GM18868 (cell line): ENCODE results near the gene NUPR2.
"Not testable (repeated sequence)": the region's sequence is repeated elsewhere in the genome, so short reads cannot be mapped to it uniquely, and the experiment has no call there.

Experiments used
- ATAC-seq: cut with Tn5 transposase; IDR thresholded peaks from one replicate; pipeline ENCODE4 v1.9.1; 2021; ENCODE audit warnings: mild to moderate bottlenecking, moderate library complexity; ENCODE audit not compliant: unreplicated experiment

The NUPR2 gene

DNA sequence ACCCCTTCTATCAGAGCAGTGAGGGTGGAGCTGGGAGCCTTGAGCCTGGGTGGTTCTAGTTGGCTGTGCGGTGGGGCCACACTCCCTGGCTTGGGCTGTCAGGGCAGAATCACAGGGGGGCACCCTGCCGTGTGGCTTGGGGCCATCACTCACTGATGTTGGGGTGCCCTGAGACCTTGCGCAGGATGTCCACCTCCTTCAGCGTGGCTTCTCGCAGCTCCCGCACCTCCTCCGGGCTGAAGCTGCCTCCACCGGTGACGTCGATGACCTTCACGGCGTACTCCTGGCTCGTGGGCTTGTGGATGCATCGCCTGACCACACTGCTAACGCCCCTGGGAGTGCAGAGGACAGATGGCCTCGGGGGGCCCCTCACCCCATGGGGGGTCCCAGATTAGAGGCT, 28.8 kb downstream of the NUPR2 start:
- no peak for ATAC-seq

DNA sequence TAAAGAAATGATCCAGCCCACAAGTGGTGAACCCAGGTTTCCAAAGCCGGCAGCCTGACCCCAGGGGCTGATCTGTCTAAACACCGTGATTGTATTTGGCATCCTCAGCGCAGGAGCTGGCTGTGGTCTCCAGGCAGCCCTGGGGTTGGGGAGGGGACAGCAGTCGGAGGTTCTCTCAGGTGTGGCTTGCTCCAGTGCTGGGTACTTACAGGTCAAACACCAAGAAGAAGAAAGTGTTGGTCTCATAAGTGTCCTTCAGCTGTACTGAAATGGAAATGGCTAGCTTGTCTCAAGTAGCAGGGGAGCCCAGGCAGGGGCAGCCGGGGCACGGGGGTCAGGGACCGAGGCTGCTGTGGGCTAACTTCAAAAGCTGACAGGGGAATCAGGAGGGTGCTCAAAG, 29.5 kb downstream of the NUPR2 start:
- no peak for ATAC-seq

DNA sequence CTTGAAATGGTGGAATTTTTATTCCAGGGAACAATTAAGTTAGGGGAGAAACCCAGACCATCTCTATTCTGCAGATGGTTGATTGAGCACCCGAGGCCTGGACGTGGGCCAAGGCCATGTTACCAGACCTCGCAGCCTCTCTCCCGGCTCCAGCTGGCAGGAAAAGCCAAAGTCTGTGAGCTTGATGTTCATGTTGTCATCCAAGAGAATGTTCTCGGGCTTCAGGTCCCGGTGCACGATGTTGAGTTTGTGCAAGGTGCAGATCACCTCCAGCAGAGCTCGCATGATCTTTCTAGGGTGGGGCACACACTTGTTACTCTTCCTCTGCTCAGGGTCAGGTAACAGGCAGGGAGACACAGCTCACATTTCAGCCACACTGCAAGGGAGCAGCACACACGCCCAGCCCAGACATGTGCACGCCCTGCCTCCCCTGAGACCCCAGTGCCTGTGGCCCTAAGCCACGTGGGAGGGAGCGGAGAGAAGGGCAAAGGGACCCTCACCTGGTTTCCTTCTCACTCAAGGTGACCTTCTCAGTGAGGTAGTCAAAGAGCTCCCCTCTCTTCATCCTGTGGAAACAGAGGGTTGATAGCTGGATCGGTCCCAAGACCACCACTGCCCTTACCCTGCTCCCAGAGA, 32.9 kb downstream of the NUPR2 start:
- ATAC-seq = no peak

- ATAC-seq = no peak
Observed at GRCh38 chr7:56081626-56082340, 34.4 kb downstream of the NUPR2 start.

GRCh38 chr7:56080726-56081435, 35.3 kb downstream of the NUPR2 start:
- not testable (repeated sequence) for ATAC-seq

GRCh38 chr7:56079450-56080185, 36.6 kb downstream of the NUPR2 start:
- ATAC-seq = no peak

- ATAC-seq = no peak
Observed at GRCh38 chr7:56078196-56078595, 38.0 kb downstream of the NUPR2 start.

- ATAC-seq = no peak
Observed at GRCh38 chr7:56077681-56078080, 38.5 kb downstream of the NUPR2 start.

DNA sequence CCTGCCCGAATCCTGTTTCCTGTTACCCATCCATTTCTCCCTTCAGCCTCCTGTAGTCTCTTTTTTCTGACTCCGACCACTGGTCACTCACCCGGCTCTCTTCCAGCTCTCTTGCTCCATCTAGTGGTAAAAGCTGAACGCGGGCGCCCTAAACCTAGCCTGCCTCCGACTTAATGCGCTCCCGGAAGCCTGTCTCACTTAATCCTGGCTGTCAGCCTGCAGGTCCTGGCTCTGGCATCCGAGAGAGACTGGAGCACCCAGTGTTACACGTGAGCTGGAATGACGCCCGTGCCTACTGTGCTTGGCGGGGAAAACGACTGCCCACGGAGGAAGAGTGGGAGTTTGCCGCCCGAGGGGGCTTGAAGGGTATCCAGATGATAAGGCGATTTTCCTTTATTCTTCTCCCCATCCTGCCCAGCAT, 41.8 kb downstream of the NUPR2 start:
- ATAC-seq = peak; percentile 96

- not testable (repeated sequence) for ATAC-seq
Observed at GRCh38 chr7:56066376-56066775, 49.8 kb downstream of the NUPR2 start.
